GM21786 (cell line): ENCODE results near the gene SHROOM2.
"Not testable (repeated sequence)": the region's sequence is repeated elsewhere in the genome, so short reads cannot be mapped to it uniquely, and the experiment has no call there.

Experiments used
- ATAC-seq: cut with Tn5 transposase; IDR thresholded peaks from one replicate; pipeline ENCODE4 v1.9.1; 2021; ENCODE audit not compliant: unreplicated experiment

The SHROOM2 gene, protein sequence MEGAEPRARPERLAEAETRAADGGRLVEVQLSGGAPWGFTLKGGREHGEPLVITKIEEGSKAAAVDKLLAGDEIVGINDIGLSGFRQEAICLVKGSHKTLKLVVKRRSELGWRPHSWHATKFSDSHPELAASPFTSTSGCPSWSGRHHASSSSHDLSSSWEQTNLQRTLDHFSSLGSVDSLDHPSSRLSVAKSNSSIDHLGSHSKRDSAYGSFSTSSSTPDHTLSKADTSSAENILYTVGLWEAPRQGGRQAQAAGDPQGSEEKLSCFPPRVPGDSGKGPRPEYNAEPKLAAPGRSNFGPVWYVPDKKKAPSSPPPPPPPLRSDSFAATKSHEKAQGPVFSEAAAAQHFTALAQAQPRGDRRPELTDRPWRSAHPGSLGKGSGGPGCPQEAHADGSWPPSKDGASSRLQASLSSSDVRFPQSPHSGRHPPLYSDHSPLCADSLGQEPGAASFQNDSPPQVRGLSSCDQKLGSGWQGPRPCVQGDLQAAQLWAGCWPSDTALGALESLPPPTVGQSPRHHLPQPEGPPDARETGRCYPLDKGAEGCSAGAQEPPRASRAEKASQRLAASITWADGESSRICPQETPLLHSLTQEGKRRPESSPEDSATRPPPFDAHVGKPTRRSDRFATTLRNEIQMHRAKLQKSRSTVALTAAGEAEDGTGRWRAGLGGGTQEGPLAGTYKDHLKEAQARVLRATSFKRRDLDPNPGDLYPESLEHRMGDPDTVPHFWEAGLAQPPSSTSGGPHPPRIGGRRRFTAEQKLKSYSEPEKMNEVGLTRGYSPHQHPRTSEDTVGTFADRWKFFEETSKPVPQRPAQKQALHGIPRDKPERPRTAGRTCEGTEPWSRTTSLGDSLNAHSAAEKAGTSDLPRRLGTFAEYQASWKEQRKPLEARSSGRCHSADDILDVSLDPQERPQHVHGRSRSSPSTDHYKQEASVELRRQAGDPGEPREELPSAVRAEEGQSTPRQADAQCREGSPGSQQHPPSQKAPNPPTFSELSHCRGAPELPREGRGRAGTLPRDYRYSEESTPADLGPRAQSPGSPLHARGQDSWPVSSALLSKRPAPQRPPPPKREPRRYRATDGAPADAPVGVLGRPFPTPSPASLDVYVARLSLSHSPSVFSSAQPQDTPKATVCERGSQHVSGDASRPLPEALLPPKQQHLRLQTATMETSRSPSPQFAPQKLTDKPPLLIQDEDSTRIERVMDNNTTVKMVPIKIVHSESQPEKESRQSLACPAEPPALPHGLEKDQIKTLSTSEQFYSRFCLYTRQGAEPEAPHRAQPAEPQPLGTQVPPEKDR (N-terminal part only)

DNA sequence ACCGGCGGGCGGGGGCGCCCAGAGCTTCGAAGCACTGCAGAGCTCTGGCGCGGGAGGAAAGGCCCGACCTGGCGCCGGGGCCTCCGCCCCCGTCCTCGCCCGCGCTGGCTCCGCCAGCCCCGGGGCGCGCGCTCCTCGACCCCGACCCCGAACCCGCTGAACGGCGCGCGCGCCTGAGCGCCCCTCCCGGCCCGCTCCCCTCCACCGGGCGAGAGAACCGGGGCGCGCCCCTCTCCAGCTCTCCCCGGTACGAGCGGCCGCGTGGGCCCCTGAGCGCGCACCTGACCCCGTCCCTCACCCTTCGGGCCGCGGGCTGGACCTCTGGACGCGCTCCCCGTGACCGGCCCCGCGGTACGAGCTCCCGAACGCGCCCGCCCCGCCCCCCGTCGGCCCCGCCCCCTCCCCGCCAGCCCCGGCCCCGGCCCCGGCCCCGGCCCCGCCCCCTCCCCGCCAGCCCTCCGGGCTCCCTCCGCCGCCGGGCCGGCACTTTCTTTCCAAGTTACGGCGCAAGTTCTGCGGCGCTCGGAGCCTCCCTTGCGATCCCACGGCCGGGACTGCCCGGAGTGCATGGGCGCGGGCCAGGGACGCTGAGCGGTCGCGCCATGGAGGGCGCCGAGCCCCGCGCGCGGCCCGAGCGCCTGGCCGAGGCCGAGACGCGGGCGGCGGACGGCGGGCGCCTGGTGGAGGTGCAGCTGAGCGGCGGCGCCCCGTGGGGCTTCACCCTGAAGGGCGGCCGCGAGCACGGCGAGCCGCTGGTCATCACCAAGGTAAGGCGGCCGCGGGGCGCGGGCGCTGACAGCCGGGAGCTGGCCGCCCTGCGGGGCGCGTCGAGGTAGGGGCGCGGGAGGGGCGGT, at the start of gene SHROOM2:
TSS of gene SHROOM2 (plus strand) at position 486 of the 854 bp plus-strand sequence. CDS start at position 603, 117 bp downstream.
- ATAC-seq, result no peak

DNA sequence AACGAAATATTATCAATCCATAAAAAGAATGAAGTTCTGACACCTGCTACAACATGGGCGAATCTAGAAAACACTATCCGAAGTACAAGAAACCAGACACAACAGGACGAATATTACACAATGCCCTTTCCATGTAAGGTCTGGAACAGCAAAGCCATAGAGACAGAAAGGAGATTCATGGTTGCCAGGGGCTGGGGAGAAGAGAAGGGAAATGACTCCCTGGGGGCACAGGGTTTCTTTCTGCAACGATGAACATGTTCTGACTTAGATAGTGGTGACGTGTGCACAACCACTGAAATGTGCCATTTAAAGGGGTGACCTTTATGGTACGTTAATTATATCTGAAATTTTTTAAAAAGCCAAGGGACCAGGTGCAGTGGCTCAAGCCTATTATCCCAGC, 48.9 kb upstream of the SHROOM2 start:
- ATAC-seq, result no peak

DNA sequence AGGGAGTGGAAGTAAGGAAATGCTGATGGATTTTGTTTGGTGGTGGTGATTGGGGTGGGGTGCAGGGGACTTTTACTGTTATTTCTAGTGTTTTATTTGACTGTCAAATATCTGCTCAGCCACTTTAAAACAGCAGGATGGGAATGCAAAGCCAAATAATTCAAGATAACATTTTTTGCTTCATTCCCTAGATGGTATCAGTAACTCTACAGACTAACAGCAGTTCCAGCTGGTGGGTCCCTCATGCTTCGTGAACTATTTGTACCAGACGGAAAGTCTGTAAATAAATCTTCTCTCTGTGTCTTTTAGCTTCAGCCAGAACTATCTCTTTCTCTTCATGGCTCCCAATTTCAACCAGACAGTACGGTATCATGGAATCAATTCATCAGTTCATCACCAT, 48.1 kb upstream of the SHROOM2 start:
- no peak for ATAC-seq

DNA sequence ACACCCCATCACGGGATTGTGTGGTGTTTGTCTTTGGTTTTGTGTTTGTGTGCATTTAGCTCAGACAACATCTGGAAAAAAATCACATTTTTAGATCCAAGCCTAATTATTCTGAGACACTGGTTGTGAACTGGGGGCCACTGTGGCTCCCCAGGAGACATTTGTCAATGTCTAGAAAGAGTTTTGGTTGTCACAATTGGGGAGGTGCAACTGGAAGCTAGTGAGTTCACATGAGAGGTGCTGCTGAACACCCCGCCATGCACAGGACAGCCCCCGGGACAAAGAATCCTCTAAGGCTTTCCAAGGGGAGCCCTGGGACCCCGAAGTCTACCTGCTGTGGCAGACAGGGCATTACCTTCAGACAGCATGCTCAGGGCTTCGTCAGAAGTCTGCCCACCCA, 47.1 kb upstream of the SHROOM2 start:
- ATAC-seq, result no peak

DNA sequence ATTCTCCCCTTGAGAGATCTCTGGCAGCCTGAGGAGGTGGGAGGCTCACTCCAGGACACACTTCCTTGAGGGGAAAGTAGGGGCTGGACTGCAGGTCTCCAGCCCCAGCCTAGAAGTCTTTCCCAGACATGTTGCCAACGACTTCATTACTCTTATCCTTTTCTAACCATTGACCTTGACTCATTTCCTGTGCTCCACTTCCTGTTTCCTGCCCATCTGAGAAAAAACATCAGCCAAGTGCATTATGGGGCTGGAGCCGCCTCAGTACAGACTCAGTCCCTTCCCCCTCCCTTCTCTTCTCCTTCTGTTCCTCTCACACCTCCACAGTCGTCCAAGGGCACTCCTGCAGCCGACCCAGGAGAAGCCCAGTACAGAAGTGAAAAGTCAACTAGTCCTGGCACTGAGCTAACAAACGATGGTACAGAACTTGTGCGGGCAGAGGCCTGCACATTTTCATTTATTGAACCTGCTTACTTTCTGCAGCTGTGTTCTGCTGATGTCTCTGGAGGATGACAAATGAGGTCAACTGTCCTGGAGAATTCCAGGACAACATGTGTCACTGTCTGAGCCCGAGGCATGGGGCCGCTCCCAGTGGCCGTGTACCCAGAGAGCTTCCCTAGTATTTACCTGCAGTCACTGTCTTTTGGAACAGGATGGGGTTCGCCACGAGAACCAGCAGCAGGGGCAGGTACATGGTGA, 40.7 kb upstream of the SHROOM2 start:
- ATAC-seq, result no peak

DNA sequence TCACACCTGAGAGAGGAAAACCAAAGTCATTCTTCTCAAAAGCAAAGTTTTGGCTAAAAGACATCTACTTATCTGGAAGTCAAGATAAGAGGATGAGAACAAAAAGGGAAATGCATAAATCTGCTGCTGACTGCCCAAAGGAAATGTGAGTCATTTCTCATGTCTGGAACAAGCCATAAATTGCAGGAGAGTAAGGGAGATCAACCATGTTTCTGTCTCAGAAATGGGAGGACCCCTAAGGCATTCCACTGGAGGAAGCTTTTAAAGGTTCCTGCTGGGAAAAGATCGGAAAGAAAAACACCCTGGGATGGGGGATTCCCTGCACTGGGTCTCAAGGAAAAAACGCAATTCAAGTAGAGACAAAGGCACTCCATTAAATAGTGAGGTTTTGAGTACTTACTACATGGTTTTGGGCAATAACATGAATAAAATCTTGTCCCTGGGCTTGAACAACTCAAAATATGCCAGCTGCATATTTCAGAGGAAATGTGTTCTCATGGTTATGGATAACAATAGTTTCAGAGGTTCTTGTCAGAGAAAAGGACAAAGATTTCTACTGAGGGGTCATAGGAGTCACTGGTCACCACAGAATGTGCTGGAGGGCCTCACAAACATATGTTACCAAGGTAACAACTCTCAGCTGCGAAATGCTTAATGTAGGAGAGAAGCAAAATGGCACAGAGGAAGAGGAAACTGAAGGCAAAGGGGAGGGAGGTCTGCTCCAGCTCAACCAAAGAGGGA, 39.9 kb upstream of the SHROOM2 start:
- no peak for ATAC-seq

DNA sequence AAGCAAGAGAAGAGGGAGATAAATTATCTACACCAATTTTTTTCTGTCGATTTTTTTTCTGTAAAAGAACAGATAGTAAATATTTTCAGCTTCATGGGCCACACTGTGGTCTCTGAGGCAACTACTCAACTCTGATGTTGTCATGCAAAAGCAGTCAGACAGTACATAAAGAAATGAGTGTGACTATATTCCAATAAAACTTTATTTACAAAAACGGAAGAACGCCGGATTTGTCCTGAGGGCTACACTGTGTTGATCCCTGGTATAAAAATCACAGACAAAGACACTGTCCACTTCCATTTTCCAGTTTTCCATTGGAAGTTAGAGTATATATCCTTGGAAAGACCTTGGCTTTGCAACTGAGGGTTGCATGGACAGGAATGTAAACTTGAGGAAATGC, 38.6 kb upstream of the SHROOM2 start:
- no peak for ATAC-seq

DNA sequence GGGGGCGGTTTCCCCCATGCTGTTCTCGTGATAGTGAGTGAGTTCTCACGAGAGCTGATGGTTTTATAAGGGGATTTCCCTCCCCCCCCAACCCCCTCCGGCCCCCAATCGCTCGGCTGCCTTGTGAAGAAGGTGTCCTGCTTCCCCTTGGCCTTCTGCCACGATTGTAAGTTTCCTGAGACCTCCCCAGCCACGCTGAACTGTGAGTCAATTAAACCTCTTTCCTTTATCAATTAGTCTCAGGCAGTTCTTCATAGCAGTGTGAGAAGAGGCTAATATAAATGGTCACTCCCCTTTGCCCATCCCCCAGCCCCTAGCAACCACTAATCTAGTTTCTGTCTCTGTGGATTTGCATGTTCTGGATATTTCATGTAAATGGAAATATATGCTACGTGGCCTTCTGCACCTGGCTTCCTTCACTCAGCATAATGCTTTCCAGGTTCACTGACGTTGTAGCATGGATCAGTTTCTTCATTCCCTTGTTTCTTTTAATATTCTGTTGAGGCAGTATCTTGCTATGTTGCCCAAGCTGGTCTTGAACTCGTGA, 37.0 kb upstream of the SHROOM2 start:
- ATAC-seq, result no peak

DNA sequence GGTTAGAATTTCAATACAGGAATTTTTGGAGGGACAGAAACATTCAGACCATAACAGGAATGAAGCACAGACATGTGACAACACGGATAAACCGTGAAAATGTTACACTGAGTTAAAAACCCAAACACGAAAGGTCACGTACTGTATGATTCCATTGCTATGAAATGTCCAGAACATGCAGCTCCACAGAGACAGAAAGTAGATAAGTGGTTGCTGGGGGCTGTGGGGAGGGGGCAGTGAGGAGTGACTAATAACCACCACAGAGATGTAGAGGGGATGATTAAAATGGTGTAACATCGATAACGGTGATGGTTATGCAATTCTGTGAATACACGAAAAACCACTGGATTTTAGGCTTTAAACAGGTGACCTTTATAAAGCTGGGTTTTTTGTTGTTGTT, 28.9 kb upstream of the SHROOM2 start:
- ATAC-seq, result no peak

DNA sequence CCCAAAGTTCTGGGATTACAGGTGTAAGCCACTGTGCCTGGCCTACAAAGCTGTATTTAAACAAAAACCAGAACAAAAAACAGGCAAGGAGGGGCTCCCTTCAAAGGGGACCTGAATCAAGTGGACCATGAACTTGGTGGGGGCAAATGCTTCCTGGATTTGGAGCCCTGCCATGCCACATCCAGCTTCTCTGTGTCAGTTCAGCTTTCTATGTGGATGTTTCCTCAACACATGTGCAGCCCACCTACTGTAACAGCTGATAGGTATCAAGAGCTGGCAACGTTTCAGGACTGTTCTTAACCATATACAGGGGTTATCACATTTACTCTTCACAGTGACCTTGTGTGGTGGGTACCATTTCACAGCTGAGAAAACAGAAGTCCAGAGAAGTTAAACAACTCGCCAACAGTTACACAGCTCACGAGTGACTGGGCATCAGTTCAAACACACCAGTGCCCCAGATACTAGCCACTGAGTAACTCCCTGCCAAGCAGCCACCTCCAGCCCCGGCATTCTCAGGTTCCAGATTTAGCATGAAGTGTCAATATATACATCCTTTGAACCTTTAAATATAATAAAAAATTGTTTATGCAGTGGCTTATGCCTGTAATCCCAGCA, 28.1 kb upstream of the SHROOM2 start:
- no peak for ATAC-seq

DNA sequence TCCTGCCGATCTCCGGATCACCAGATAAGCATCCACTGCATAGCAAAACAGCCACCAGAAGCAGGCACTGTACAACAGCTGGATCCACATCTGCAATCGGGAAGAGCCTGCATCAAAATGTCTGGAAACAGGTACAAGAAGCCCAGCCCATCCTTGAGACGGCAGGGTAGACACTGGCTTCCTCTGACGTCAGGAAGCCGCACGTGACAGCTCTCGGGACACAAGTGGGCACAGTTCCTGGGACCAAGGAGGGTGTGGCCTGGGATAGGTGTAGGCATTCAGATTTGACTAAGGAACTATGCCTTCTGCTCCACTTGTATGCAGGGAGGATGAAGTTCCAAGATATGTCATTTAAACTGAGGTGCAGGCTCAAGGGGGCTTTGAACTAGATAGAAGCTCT, 26.9 kb upstream of the SHROOM2 start:
- no peak for ATAC-seq

DNA sequence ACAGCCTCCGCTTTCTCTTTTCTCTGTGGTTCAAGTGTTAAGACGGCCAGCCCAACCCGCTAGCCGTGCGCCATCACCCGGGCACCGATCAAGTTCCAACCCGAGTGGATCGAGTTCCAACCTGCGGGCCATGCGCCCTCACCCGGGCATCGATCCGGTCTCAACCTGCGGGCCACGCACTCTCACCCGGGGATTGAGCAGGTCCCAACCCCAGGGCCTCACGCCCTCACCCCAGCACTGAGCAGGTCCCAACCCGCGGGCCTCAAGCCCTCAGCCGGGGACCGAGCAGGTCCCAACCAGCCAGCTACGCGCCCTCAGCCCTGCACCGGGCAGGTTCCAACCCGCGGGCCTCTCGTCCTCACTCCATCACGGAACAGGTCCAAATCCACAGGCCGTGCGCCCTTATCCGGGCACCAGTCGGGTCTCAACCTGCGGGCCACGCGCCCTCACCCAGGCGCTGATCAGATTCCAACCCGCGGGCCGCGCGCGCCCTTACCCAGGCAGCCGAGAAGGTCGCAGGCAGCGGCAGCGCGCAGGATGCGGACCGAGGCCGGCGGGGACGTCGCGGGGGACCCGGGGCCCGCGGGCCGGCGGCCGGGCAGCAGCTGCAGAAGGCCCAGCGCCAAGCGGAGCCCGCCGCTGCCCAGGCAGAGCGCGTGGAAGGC, 21.0 kb upstream of the SHROOM2 start:
- no peak for ATAC-seq

DNA sequence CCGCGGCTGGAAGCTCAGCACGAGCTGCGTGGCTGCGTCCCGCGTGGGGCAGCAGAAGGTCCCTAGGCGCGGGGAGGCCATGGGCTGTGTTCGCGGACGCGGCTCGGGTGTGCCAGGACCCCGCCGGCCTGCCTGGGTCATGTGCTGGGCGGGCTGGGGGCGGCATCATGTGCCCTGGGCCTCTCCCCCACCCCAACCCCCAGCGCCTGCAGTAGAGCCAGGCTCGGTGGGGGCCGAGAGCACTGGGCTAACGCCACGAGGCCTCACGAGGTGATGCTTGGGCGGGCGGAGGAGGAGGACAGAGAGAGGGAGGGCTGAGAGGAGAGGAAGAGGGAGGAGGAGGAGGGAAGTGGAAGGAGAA, 20.5 kb upstream of the SHROOM2 start, which contains the start of gene GPR143:
TSS of gene GPR143 (minus strand) at position 111 of the 361 bp plus-strand sequence. CDS start at position 81, 30 bp downstream.
- no peak for ATAC-seq

DNA sequence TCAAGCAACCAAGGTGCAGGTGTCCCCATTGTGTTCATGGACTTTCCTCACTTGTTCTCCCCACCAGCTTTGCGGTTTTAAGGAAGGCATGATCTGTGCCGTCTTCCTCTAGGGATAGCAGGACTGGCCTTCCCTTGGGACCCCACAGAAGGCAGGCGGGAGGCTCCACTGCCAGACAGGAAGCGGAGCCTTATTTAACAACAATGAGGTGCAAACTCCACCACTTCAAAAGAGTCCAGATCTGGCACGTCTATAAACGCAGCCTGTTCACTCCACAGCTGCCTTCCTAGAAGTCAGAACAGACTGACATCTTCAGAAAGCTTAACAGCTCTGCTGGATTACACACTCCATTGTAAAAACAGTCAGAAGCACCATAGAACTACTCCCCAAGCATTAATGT, 18.9 kb upstream of the SHROOM2 start:
- ATAC-seq, result no peak

DNA sequence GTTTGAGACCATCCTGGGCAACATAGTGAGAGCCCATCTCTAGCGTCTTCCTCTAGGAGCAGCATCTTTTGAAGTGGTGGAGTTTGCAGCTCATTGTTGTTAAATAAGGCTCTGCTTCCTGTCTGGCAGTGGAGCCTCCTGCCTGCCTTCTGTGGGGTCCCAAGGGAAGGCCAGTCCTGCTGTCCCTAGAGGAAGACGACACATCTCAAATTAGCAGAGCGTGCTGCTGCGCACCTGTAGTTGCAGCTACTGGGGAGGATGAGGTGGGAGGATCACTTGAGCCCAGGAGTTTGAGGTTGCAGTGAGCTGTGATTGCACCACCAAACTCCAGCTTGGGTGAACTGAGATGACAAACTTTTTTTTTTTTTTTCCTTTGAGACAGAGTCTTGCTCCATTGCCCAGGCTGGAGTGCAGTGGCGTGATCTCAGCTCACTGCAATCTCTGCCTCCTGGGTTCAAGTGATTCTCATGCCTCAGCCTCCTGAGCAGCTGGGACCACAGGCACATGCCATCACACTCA, 17.8 kb upstream of the SHROOM2 start:
- not testable (repeated sequence) for ATAC-seq

DNA sequence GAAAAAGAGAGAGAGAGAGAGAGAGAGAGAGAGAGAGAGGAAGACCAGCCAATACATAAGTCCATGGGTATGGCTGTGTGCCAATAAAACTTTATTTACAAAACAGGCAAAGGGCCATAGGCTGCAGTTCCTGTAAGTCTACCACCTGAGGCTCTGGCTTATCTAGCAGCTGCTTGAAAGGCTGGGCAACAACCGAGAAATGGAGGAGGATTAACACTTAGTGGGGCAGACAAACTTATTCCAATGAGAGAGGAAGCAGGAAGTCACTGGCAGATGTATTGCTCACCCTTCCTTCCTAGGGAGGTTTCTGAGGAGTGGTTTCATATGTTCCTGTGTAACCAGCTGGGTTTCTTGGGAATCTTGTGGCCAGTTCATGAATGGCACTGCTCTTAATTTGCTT, 15.9 kb upstream of the SHROOM2 start:
- no peak for ATAC-seq

DNA sequence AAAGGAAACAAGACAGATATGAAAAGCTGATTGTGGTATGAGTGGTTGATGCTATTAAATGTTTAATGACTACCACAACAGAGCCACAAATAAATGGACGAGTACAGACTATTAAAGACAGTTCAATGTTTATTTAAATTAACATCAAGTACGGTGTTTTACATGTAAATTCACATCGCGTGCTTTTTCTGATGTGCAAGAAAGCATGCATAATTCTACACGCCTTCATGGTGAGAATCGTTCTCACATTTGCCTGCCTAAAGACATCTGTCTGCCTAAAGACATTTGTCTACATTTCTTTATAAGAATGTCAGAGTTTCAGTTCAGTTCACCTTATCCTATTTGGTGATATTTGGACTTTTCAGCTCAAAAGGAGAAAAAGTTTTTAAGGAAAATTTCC, 13.3 kb upstream of the SHROOM2 start:
- ATAC-seq, result no peak
